GM18502 (cell line): Measurements from ENCODE around the gene RASL10B.

ENCODE experiments used
- ATAC-seq: cut with Tn5 transposase; IDR thresholded peaks from one replicate; pipeline ENCODE4 v1.9.1; 2021; ENCODE audit warnings: mild to moderate bottlenecking; ENCODE audit not compliant: unreplicated experiment, poor library complexity

Gene RASL10B

GRCh38 chr17:35763767-35764122 lies 32.3 kb downstream of the RASL10B start:
- ATAC-seq: no peak

DNA sequence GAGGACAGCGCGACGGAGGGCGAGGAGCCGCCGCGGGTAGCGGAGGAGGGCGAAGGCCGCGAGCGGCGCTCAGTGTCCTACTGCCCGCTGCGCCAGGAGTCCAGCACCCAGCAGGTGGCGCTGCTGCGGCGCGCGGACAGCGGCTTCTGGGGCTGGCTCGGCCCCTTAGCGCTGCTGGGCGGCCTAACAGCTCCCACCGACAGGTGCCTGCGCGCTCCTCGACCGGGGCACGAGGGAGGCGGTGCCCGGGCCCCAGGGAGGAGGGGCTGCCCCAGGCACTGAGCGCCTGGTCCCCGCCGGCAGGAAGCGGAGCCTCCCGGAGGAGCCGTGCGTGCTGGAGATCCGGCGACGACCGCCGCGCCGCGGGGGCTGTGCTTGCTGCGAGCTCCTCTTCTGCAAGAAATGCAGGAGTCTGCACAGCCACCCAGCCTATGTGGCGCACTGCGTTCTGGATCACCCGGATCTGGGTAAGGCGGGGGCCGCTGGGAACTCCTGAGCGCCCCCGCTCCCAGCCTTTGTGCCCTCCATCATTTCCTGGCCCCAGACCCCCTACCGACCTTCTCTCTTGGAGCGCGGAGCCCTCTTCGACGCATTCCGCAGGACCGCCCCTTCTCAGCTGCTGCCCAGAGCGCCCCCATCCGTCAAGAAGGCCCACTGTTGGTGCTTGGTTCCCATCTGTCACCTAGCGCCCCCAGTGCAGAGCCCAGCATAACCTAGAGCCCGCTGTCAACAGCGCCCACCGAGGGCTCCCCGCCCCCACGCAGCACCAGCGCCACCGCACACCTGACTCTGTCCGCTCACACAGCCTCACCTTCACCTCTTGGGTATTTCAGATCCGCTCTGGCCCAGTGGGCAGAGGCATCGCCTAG lies 32.9 kb downstream of the RASL10B start:
- ATAC-seq: peak; percentile 92

DNA sequence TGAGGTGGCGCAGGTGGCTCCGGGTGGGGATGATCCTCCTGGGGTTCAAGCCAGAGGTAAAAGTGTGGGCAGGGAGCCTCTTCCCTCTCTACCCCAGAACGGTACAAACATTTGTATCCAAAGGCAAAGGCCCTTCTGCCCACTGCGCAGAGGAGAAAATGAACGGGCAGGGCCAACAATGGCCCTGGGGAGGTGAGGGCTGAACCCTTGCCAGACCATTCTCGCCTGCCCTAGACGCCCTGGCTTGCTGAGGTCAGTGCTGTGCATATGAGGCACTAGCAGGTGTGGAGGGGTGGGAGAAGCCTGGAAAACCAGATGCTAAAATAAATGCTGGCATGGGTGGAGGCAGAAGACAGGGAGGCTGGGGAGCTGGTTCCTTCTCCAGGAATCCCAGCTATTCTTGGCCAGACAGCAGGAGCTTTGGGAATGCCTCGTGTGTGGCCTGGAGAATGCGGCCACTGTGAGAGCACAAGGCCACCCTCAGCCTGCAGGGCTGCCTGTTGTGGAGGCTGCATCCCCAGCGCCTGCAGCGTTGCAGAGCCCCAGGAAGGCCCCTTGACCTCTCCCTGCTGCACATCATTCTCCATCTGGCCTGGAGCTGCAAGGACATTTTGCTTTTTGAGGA lies 33.8 kb downstream of the RASL10B start:
- no peak for ATAC-seq

- no peak for ATAC-seq
Measured at GRCh38 chr17:35765756-35766488, 34.5 kb downstream of the RASL10B start.

DNA sequence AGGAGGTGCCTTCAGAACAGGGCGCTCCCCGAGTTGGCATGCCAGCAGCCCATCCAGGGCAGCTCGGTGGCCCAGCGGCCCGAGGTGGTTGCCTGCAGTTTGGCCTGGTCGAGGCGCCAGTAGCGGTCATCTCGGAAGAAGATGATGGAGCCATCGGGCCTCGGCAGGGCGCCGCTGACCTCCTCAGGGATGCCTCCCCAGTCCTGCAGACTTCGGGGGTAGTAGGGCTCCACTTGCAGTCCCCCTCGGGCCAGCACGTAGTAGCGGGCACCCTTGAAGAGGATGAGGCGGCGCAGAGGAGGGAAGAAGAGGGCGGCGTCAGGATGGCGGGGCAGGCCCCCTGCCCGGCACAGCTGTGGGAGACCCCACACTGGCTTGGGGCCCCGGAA lies 35.0 kb downstream of the RASL10B start:
- ATAC-seq: no peak

DNA sequence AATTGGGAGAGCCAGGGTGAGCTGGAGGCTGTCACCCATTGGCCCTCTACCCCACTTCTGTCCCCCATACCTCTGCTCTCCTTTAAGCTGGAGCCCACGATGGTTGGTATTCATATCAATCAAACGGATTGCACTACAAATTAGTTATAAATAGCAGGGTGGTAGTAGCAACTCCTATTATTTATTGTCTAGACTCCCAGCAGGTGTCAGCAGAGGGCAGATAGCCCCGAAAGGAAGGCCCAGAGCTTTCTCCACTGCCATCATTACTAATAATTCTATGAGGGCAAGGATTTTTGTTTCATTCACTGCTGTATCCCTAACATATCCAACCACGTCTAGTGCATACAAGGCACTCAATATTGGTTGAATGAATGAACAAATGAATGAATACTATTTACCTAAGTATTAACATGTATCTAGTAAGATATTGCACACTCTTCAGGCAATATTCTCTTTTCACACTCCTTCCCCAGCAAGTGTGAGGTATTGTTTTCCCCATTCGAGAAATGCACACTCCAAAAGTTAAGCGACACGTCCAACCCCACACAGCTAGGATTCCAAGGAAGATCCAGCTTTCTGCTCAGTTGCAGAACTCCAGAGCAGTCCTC lies 35.6 kb downstream of the RASL10B start:
- no peak for ATAC-seq

DNA sequence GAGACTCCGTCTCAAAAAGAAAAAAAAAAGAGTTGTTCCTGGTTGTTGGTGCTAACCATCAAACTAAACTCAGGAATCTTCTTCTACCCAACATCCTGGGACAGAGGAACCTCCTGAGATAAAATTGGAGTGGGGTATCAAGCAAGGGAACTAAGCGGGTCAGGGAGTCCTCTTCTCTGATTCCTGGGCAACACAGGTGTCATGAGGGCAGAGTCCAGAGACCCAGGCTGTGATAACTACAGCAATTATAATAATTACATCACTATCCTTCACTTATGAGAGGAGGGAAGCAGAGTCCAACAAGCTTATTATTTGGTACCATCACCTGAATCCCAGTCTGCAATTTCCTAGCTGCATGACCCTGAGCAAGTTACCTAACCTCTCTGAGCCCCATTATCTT lies 37.4 kb downstream of the RASL10B start:
- ATAC-seq: no peak

- ATAC-seq: no peak
Measured at GRCh38 chr17:35769895-35770486, 38.6 kb downstream of the RASL10B start.

DNA sequence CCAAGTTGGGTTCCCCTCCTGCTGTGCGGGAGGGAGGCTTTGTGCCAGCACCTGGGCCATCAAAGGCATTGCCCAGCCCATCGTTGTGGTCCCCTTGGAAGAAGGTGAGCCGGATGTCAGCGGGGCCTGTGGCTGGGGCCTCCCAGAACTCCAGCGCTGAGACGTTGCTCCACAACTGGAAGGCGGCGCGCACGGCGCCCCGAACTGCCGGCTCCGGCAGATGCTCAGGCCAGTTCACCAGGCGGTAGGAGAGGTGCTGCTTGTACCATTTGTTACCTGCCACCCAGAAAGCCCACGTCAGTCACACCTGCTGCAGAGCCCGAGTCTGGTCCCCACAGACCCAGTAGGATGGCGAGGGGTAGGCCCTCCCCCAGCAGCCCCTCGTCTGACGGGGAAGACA lies 41.7 kb downstream of the RASL10B start:
- no peak for ATAC-seq

DNA sequence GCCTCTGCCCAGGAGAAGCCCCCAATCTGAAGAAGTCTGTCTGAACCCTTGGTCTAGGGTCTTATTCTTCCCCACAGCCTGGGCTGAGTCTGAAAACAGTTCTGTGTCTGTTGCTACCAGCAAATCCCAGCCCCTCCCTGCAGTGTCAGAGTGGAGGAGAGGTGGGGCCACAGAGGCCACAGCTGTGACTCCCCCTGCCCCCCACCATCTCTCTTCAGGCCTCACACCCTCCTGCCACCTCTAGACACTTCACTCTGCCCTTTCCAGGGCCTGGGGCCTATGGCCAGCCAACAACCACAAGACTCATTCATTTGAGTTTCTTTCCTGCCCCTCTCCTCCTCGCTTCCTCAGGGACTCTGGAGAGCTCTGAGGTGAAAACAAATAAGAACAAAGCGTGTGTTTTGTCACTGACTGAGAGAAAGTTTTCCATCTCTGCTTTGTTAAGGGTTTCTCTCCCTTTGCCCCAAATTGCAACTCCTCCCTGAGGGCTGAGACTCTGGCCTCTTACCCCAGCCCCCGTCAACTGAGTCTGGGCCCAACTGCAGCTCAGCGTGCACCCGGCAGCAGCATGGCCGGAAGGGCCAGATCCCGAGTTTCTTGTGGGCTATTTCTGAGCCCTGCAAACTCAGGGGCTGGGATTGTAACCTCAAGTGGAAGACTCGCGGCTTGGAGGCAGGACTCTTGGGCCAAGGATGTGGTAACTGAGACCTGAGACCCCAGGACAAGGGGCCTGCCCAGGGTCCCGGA lies 42.4 kb downstream of the RASL10B start:
- ATAC-seq: no peak

DNA sequence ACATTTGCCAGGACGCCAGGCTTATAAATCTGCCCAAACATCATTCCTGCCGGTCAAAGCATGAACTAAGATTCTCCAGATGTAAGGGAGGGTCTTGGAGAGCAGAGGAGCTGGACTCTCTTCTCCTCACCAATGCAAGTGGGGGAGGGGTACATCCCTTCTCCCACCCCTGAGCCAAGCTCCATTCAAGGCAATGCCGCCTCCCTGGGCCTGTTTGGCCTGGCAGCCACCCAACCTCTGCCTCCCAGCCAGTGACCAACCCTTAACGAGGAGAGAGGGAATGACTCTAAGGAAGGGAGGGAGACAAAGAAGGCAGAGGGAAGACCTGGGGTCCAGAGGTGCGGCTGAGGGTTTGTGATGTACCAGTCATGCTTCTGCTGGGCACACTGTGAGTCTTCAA lies 43.1 kb downstream of the RASL10B start:
- no peak for ATAC-seq

- no peak for ATAC-seq
Measured at GRCh38 chr17:35775039-35775438, 43.6 kb downstream of the RASL10B start.

DNA sequence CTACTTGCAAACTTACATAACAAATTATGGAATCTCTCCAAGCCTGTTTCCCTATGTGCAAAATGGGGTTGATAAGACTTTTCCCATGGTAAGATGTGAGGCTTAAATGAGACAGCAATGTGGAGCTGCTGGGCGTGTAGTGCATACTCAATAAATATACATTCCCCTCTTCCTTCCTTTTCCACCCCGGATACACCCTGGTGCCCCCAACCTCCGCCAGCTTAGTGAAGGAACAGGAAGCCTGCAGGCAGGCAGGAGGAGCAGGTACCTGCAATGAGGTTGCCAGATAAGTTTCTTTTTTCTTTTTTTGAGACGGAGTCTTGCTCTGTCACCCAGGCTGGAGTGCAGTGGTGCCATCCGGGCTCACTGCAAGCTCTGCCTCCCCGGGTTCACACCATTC lies 44.1 kb downstream of the RASL10B start:
- no peak for ATAC-seq

- ATAC-seq: no peak
Measured at GRCh38 chr17:35778641-35779196, 47.3 kb downstream of the RASL10B start.

DNA sequence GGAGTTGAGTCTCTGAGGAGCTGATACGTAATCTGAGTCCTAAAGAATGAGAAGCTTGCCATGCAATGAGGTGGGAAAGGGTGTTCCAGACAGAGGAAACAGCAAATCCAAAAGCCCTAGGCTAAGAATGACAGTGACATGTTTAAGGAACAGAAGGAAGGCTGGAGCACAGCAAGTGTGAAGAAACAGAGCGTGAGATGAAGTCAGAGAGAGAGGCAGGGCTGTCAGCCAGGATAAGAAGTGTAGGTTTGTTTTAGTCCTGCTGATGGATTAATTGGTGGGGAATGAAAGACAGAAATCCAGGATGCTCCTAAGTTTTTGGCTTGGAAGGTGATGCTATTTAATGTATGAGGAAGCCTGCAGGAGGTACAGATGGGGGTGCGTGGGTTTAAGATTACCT lies 49.5 kb downstream of the RASL10B start:
- no peak for ATAC-seq

DNA sequence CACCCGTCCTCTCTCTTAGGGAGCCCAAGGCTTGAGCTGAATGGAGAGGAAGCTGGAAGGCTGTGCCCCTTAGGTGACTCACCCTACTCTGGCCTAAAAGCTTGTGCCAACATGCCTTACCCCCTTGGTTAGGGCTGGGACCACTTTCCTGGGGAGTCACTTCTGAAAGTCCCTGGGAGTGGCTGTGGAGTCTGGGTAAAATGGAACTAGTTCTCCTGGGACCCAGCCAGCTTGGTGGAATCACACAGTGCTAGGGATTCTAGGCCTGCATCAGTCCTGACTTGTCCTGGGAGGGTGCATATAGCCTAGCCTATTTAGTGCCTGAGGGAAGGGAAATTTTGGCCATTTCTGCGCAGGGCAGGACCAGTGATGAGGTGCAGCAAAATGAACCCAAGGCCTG lies 53.5 kb downstream of the RASL10B start:
- no peak for ATAC-seq

DNA sequence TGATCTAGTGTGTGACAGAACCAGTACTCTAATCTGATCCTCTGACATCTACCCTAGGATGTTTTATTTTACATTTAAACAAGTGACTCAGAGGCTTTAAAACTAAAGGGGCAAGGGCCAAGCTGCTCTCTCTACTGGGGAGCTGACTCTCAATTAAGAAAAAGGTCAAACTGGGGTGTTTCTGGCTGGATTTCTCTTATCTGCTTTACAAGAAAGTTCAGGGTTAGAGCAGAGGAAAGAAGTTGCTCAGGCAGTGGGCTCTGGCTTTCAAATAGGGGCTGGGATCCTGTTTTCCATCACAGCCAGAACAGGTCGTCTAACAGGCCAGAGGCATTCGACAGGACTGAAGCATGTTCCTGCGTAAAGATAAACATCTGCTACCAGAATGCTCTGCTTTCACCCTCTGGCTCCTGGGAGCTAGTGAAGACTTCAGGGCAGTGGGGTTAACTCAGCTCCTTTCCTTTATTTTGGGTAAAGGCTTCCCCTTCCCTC lies 55.5 kb downstream of the RASL10B start:
- ATAC-seq: no peak

DNA sequence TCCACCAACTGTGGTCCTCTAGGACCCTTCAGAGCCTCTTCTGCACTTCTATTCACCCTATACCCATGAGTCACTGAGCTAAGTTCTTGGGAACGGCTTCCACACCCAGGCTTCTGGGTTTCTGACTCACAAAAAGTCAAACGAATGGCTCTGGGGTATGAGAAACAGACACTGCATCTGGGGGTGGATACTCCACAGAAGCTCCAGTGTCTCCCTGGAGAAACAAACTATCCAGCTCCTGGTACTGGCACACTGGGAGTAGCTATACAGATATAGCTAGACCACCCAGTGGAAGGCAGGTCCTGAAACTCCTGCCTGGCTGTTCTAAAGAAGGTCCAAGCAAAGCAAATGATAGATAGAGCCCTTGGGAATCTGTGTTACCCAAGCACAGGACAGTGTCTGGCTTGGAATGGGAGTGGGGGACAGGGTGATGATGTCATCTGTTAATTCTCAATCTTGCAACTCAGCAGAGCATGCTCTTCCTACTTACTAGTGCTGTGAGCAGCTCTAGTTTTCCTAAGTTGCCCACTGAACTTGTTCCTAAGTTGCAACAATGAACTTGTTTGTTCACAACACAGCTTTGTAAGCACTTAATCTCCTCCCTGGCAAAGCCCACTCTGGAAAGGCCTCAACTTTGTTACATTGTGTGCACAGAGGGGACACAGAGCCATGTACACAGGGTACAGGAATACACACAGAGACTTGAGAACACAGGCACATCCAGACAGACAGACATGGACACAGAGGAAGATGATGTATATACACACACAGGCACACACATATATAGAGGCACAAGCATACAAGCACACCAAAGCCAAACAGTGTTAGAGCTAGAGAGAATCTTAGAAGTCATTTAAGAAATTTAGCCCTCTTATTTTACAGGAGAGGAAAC lies 57.3 kb downstream of the RASL10B start:
- ATAC-seq: no peak
